CD4-positive, alpha-beta T cell treated with Interleukin-4 for 1 hour (primary cell): Measurements from ENCODE around the gene COG5.
"Not testable (repeated sequence)": the region's sequence is repeated elsewhere in the genome, so short reads cannot be mapped to it uniquely, and the experiment has no call there.

Source experiments
- DNase-seq, 2 donors: peaks; one replicate each; pipeline ENCODE4 v3.0.0-alpha.2; 2020 to 2022

Gene COG5

DNA sequence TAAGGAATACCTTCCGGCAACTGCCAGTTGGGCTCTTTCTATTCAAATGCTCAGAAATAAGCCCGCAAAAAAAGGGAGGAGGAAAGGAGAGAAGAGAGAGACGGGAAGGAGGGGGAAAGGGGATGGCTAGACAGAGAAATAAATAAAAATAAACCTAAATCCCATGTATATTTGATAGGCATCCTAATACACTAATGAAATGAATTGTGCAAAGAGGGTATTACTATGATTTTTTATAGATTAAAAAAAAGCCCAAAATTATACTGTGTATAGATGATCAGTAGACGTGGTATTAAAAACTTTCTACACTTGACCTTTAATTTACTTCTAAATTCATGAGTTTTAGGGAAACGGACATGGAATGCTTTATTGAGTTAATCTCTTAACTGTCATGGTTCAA, 305.0 kb downstream of the COG5 start:
- DNase-seq, result no peak

DNA sequence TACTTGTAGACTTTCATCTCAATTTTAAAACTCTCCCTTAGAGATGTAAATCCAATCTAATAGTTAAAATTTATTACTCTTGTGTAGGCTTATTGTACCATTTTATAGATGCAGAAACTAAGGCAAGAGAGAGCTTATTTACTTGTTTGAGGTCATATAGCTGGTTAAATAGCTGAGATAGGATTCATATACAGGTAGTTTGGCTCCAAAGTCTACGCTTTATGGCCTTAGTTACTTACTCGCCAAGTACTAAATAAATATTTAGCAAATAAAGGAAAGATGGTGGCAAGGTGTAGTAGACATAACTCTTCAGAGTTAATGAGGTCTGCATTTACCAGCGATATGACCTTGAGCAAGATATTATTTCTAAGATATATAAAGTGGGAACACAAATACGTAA, 308.1 kb downstream of the COG5 start:
- no peak for DNase-seq

DNA sequence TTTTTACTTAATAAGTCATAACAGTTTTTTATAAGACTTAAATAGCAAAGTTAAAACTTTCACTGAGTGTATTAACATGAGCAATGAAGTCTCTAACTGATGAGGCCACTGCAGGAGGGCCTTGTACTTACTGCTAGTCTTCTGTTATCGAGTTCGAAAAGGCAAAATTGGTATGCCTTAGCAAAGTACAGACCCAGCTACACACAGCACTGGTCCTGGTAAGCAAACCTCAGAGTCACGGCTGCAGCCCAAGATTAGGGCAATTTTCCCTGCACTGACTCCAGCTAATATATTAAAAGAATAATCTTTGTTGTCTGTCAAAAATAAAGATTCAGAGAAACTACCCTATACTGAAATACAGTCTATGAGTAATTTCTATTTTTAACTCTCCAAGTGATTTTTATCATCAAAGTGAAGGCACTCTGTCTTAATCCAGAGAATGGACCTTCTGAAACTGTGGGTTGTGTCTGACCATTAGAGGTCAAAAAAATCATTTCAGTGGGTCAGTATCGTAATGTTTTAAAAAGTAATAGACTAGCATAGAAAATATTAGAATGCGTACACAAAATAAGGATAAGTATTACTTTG, 309.2 kb downstream of the COG5 start:
- DNase-seq, result no peak

DNA sequence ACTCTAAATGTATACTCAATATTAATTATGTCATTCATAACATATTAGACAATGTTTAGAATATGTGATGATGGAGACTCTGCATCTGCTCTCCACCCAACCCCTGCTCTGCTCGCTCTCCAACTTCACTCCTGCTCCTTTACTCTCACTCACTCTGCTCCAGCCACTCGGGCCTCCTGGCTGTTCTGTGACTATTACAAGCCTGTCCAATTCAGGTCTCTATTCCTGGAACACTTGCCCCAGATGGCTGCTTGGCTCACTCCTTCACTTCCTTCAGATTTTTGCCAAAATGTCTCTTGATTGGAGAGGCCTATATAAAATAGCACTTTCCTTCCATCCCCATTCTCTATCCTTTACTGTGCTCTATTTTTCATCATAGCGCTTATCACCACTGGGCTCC, 310.1 kb downstream of the COG5 start:
- no peak for DNase-seq

DNA sequence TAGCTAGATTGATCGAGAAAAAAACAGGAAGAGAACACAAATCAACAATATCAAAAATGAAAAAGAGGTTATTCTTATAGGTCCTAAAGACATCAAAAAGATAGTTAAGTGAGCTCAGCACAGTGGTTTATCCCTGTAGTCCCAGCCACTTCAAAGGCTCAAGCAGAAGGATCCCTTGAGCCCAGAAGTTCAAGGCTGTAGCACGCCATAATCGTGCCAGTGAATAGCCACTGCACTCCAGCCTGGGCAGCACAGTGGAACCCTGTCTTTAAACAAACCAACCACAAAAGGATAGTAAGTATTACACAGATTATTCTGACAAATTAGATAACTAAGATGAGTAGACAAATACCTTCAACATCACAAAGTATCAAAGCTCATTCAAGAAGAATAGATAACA, 311.8 kb downstream of the COG5 start:
- no peak for DNase-seq

DNA sequence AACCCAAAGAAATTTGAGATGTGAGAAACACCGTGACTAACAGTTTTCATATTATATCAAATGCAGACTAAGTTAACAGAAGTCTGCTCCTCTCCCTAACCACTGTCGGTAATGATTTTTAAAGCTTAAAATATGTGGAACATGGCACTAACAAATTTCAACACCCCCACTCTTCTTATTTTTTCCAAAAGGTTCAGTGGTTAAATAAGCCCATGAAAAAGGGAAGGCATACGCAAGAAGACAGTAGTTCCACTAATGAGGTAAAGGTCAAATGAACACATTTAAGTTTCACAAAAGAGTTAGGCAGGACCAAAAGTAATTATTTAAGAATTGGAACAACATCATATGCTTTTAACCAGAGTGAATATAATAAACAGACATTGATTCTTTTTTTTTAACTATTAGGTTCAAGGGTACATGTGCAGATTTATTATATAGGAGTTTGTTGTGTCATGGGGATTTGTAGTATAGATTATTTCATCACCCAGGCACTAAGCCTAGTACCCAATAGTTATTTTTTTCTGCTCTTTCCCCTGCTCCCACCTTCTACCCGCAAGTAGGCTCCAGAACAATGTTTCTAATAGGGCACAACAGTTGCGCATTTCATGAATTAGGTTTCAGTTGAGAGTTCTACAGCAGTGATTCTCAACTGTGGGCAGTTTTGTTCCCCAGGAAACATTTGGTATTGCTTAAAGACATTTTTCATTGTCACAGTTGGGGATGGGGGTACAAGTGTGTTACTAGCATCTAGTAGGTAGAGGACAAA, 315.0 kb downstream of the COG5 start:
- no peak for DNase-seq

DNA sequence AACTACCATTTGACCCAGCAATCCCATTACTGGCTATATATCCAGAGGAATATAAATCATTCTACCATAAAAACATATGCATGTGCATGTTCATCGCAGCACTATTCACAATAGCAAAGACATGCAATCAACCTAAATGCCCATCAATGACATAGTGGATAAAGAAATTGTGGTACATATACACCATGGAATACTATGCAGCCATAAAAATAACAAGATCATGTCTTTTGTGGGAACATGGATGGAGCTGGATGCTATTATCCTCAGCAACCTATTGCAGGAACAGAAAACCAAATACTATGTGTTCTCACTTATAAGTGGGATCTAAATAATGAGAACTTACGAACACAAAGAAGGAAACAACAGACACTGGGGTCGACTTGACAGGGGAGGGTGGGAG, 316.9 kb downstream of the COG5 start:
- not testable (repeated sequence) for DNase-seq

DNA sequence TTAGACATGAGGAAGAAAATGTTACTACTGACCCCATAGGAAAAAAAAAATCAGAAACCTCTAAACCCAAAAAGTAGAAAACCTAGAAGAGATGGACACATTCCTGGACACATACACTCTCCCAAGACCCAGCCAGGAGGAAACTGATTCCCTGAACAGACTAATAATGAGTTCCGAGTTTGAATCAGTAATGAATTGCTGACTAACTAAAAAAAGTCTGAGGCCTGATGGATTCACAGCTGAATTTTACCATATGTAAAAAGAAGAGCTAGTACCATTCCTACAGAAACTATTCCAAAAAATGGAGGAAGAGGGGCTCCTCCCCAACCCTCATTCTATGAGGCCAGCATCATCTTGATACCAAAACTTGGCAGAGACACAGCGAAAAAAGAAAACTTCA, 319.1 kb downstream of the COG5 start:
- no peak for DNase-seq

DNA sequence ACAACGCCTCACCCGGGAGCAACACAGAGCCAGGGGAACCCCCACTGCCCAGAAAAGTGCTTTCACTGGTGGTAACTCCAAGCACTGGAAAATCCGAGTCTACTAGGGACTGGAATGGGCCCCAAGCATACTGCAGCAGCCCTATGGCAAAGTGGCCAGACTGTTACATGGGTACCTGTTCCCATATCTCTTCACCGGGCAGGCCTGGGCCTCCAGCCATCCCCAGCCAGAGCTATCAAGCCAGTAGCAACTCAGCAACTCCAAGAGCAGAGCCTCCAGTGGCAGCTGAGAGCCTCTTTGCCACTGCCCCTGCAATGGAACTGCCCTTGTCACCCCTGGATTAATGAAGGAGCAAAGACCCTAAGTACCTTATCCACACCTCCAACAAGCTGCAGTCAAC, 321.5 kb downstream of the COG5 start:
- DNase-seq, result no peak

DNA sequence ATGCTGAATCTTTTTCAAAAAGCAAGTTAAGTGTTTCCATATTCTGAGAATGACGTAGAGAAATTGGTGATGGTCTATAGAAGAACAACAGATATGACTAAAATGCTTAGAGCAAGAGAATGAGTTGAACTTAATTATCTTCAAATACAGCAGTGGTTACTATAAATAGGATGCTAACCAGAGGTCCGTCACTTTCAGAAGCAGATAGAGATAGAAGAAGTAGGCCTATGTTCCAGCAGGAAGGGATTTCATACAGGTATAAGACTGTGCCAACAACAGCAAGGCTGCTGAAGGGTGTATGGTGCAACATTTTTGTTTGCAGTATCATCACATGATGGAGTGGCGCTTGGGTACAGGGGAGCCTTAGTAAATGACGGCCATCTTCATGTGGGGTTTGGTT, 326.3 kb downstream of the COG5 start:
- no peak for DNase-seq

DNA sequence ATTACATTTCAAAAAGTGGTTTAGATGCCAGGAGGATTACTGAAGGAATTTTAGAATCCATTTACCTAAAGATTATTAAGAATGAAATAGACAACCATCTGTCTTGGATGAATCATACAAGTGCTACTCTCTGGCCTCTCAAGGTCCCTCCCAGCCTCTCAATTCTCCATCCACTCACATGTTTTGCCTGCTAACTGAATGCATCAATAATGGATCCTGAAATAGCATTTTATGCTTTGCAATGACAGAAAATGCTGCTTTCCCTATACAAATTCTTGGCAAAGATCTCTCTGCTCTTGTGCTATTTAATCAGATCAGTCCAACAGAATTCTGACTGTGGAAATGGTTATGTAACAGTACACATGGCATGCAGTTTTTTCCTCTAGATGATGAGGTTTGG, 326.9 kb downstream of the COG5 start:
- DNase-seq, result no peak

DNA sequence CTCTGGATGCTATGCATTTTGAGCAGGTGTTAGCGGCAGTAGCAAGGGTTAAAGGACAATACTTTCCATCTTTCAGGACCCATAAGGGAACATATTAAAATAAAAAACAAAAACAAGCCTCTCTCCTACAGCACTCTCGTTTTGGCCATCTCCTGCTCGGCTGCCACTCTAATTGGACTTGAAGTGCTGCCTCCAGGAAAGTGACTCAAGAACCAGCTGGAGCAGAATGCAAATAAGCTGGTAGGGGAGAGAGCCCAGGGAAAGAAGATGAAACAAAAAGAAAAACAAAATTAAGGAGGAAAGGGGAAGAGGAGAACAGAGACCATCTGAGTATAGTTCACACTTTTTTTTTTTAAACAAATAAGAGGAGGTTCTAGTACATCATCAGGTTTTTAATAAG, 329.3 kb downstream of the COG5 start:
- no peak for DNase-seq

DNA sequence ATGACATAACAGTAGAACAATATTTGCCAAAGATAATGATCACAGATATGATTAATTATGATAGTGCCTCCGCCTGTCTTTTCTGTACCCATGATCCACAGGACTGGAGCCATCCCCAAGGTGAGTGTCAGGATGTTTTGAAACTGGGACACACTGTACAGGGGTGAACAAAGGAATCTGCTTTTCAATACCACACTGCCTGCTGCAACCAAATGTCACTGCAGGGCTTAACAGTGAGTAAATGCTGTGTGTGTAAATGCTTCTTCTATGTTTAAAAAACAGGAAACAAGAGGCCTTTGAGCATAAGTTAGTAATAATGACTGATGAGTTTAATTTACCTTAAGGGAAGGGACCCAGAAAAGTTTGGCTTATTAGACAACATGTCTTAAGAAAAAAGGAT, 329.7 kb downstream of the COG5 start:
- DNase-seq, result no peak

DNA sequence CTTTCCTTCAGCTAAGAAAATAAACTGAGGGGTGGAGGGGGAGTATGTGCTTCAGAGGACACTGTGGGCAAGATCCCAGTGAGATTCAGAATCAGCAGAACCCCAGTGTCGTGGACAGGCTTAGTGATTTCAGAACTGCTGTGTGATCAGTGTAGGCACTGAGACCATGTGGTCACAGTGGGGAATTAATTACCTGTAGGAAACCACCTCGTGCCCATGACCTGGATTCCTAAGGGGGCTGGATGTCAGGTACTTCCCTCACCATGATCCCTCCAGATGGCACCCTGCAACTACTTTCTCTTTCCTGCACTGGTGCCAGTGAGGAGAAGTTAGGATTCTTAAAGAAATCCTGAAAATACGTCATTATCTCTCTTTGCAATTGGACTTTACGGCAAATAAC, 330.5 kb downstream of the COG5 start:
- no peak for DNase-seq

DNA sequence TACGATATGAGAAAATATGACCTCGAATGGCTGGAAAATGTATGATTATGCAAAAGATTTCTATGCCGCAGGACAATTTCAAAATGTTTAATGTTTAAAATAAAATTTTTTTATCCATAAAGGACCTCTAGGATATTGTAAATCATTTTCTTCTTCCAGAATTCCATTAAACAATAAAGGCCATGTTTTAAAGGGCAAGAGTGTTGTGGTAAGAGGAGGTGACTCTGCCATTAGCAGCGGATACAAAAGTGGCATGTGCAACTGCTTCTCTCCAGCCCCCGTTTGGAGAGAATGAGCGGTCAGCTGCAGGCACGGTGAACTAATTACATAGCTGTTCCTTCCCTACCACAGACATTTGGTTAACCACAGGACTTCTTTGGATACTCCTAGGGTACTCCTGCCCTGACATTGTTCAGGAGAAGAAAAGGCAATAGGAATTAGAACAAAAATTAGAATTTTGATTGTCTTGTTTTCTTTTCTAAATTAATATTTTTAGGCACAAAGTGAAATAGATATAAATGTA, 331.1 kb downstream of the COG5 start:
- no peak for DNase-seq

DNA sequence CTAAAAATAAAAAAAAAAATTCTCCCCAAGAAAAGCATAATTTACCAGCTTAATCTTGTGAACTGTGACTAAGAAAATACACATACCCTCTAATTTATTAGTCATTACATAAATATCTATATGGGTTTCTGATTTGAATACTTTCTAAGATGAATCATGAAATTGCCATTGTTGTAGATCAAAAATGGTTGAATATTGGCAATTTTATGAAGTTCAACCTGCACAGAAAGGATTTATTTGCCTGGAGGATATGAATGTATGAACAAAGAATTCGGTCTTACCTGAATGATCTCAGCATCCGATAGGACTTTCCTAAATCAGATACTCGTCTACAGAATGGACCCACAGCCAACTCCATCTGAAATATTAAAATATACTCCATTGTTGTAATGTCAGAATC, 333.4 kb downstream of the COG5 start:
- no peak for DNase-seq

DNA sequence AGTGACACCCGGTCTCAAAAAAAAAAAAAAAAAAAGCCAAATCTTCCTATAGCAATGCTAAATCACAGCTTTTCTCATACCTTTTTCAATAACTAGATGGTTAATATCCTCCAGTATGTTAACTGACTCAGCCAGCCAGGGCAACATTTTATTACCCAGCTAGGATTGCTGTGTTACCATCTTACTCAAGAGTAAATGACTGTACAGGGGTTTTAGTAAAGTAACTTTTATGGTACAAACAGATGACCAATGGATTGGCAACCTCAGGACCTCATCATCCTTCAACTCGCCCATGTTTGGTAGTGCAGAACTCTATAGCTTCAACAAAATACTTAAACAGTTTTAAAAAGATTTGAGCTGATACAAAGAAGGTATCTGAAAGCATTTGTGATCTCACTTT, 335.4 kb downstream of the COG5 start:
- no peak for DNase-seq

DNA sequence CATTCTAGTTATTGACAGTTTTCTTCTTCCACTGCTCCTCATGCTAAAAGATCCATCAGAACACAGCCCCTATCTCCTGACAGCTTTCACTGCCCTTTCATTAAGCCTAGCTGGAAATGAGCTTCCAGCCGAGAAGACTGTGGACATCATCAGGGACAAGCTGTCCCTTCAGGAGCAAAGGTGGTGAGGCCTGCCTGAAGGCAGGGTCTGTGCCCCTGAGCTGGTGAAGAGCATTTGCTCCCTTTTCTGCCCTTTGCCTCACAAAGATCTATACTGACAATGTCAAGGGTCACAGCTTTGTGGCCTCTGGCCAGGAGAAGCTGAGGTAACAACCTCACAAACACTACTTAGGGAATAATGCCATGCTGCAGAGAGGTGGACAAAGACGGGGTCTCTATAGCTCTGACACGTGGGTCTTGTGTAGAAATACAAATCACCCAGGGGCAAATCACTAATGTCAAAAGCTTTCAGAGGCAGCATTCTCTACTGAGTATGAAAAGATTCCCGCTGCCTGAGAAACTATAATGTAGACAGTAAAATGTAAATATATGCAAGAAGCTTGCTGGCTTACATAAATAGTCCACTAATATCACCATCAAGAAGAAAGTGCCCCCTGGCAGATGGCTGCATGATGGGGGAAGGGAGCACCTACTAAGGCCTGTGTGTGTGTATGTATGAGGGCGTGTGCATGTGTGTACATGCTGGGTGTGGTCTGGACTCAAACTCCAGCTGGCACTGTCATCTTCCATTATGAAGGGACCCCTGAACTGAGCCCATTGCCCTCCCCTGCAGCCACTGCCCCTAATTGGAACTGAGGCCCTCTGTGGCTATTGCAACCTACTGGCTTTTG, 339.1 kb downstream of the COG5 start:
- no peak for DNase-seq

DNA sequence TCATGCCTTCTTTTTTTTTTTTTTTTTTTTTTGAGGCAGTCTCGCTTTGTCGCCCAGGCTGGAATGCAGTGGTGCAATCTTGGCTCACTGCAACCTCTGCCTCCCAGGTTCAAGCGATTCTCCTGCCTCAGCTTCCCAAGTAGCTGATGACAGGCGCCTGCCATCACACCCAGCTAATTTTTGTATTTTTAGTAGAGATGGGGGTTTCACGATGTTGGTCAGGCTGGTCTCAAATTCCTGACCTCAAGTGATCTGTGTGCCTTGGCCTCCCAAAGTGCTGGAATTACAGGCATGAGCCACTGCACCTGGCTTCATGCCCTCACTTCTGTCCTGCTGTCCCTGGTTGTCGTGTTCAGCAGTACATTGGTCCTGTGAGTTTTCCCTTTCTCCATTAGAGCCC, 342.9 kb downstream of the COG5 start:
- DNase-seq, result not testable (repeated sequence)

DNA sequence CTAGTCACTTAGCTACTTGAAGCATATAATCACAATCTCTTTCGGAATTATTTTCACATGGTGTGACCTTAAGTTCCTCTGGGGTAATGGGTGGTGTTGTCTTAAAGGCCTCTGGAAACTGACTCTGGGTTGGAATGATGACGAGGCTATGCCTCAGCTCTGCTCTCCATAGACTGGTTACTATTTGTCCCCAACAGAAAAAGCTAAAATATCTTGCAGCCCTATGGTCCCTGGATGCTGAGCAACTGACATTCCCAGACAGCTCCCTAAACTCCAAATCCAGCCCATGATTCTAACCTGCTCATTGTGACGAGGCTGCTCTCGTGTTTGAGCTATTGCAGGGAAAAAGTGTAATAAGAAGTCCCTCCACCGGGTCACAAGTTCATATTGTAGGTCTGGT, 343.4 kb downstream of the COG5 start:
- DNase-seq, result no peak

DNA sequence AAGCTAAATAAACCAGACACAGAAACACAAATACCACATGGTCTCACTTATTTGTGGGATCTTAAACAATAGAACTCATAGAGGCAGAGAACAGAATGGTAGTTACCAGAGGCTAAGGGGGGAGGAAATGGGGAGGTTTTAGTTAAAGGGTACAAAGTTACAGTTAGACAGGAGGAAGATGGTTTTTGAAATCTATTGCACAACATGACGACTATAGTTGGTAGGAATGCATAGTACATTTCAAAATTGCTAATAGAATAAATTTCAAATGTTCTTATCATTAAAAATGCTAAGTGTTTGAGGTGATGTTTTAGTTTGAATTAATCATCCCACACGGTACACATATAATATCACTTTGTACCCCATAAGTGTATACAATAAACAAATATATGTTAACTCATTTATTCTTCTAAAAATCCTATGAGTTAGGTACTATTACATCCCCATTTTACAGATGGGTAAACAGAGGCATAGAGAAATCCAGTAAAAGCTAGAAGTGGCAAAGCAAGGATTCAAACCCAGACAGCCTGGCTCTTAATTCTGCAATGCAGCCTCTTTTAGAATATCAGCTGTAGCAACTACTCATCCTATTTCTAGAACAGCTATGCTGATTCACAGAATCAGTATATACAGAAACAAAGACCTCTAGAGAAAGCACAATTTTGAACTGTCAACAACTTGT, 344.0 kb downstream of the COG5 start:
- no peak for DNase-seq

DNA sequence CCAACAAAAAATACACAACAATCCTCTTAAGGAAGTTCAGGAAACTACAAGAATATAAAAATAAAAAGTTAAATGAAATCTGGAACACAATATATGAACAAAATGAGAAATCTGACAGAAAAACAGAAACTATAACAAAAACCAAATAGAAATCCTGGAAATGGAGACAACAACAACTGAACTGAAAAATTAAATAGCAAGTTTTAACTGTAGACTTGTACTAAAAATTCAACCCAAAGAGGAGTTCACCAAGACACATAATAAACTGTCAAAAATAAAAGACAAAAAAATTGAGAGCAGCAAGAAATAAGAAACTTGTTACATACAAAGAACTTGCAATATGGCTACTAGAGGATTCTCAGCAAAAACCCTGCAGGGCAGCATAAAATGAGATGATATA, 349.8 kb downstream of the COG5 start:
- DNase-seq, result no peak

DNA sequence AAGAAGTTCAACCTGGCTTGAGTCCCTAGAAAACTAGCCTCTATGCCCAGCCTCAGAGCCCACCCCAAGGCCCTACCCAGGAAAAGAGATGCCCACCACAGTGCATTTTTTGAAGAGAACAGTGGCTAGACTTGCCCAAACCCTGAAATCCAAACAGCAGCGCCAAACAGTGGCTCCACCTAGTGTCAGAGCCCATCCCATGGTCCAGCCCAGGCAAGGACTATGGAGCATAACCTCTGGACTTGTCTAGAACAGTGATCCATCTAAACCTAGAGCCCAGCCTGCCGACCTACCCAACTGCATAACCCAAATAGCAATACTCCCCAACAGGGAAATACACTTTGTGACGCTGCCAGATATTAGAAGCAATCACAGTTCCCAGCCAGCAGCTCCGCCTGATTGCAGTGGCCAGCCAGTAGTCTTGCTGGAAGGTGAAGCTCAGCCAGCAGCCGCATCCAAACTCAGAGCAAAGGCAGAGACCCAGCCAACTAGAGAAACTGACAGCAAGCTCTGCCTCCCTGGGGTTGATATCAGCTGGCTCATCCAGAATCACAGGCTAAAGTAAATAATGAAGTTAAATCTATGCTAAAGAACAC, 350.4 kb downstream of the COG5 start:
- DNase-seq, result no peak
